Mesenchymal stem cell (in vitro differentiated cells and primary cell): ENCODE measurements around the gene TLE7.

ENCODE experiments used
- DNase-seq: peaks from one replicate; pipeline ENCODE4 v3.0.0-alpha.2; 2013
- H2AFZ ChIP-seq: one replicate; pipeline ENCODE4 v1.6.1; 2013; ENCODE audit warnings: low read depth, mild to moderate bottlenecking, control low read depth, inconsistent platforms, low read length, moderate library complexity
- H2AK5ac ChIP-seq: 2 replicates; pipeline ENCODE4 v1.6.1; 2013; ENCODE audit warnings: low read length, moderate library complexity, mild to moderate bottlenecking, inconsistent platforms; ENCODE audit not compliant: severe bottlenecking
- H2BK120ac ChIP-seq: one replicate; pipeline ENCODE4 v1.6.1; 2013; ENCODE audit warnings: low read depth, mild to moderate bottlenecking, inconsistent platforms, low read length, moderate library complexity
- H2BK12ac ChIP-seq, 2 experiments: one replicate each; pipeline ENCODE4 v1.6.1; 2013; ENCODE audit warnings: inconsistent platforms in 2 of 2, low read length in 2 of 2, mild to moderate bottlenecking in 2 of 2, moderate library complexity in 2 of 2, control low read depth in 1 of 2
- H2BK15ac ChIP-seq: one replicate; pipeline ENCODE4 v1.6.1; 2013; ENCODE audit warnings: mild to moderate bottlenecking, low read depth, inconsistent platforms; ENCODE audit not compliant: poor library complexity, severe bottlenecking
- H2BK5ac ChIP-seq: 2 replicates; pipeline ENCODE4 v1.6.1; 2013; ENCODE audit warnings: low read depth, mild to moderate bottlenecking, low read length, control low read depth, inconsistent platforms; ENCODE audit not compliant: poor library complexity, severe bottlenecking
- H3K14ac ChIP-seq, 2 experiments: one replicate each; pipeline ENCODE4 v1.6.1; 2013; ENCODE audit warnings: inconsistent platforms in 2 of 2, low read length in 2 of 2, control low read depth in 1 of 2, mild to moderate bottlenecking in 1 of 2, moderate library complexity in 1 of 2
- H3K18ac ChIP-seq, 2 experiments: one replicate each; pipeline ENCODE4 v1.6.1; 2013; ENCODE audit warnings: inconsistent platforms in 2 of 2, low read length in 2 of 2, control low read depth in 1 of 2, low read depth in 1 of 2, mild to moderate bottlenecking in 1 of 2
- H3K23ac ChIP-seq, 2 experiments: one replicate each; pipeline ENCODE4 v1.6.1; 2013; ENCODE audit warnings: inconsistent platforms in 2 of 2, low read length in 2 of 2, mild to moderate bottlenecking in 2 of 2, moderate library complexity in 2 of 2, control low read depth in 1 of 2
- H3K27ac ChIP-seq: 2 replicates; pipeline ENCODE4 v1.5.1; 2013; ENCODE audit warnings: mild to moderate bottlenecking, moderate library complexity, low read length, control low read depth, inconsistent platforms; ENCODE audit not compliant: poor library complexity, severe bottlenecking
- H3K27me3 ChIP-seq, 2 experiments: 2 replicates each; pipeline versions ENCODE4 v1.6.1 to v1.7.0; 2013; ENCODE audit warnings: low read length in 2 of 2, mild to moderate bottlenecking in 2 of 2, moderate library complexity in 2 of 2, control low read depth in 1 of 2, inconsistent platforms in 1 of 2; ENCODE audit not compliant: control insufficient read depth in 1 of 2, insufficient read depth in 1 of 2
- H3K36me3 ChIP-seq, 2 experiments: 2 replicates each; pipeline versions ENCODE4 v1.6.1 to v1.7.0; 2013; ENCODE audit warnings: low read length in 2 of 2, control low read depth in 1 of 2, inconsistent platforms in 1 of 2, low read depth in 1 of 2, mild to moderate bottlenecking in 1 of 2; ENCODE audit not compliant: insufficient read depth in 2 of 2, control insufficient read depth in 1 of 2
- H3K4ac ChIP-seq, 2 experiments: one replicate each; pipeline ENCODE4 v1.6.1; 2013; ENCODE audit warnings: inconsistent platforms in 2 of 2, low read length in 2 of 2, mild to moderate bottlenecking in 2 of 2, moderate library complexity in 2 of 2, control low read depth in 1 of 2, low read depth in 1 of 2
- H3K4me1 ChIP-seq: 2 replicates; pipeline ENCODE4 v1.6.1; 2013; ENCODE audit warnings: low read depth, low read length, control low read depth; ENCODE audit not compliant: control insufficient read depth, insufficient read depth
- H3K4me2 ChIP-seq: 2 replicates; pipeline ENCODE4 v1.6.1; 2013; ENCODE audit warnings: low read length, mild to moderate bottlenecking, inconsistent platforms; ENCODE audit not compliant: poor library complexity, severe bottlenecking
- H3K4me3 ChIP-seq, 2 experiments: 2 replicates each; pipeline versions ENCODE4 v1.5.1 to v1.7.0; 2013; ENCODE audit warnings: low read length in 2 of 2, mild to moderate bottlenecking in 2 of 2, control low read depth in 1 of 2, low read depth in 1 of 2; ENCODE audit not compliant: insufficient read depth in 1 of 2
- H3K79me1 ChIP-seq: replicated peaks from 2 replicates; pipeline ENCODE4 v1.6.1; 2013; ENCODE audit warnings: mild to moderate bottlenecking, control low read depth, low read length, inconsistent platforms; ENCODE audit not compliant: poor library complexity, severe bottlenecking
- H3K9ac ChIP-seq: 2 replicates; pipeline ENCODE4 v1.7.0; 2013; ENCODE audit warnings: mild to moderate bottlenecking, low read length, moderate library complexity
- H3K9me3 ChIP-seq: 2 replicates; pipeline ENCODE4 v1.7.0; 2013; ENCODE audit warnings: mild to moderate bottlenecking, low read length; ENCODE audit not compliant: control insufficient read depth
- H4K8ac ChIP-seq: one replicate; pipeline ENCODE4 v1.6.1; 2013; ENCODE audit warnings: inconsistent platforms, mild to moderate bottlenecking, low read length, moderate library complexity
- H4K91ac ChIP-seq: one replicate; pipeline ENCODE4 v1.6.1; 2013; ENCODE audit warnings: mild to moderate bottlenecking, low read length, inconsistent platforms
- WGBS: methylation state at CpG from one replicate; pipeline ENCODE4 v1.1.7; 2013; ENCODE audit warnings: mixed read lengths; 5-methylcytosine and 5-hydroxymethylcytosine counted together

The TLE7 gene

DNA sequence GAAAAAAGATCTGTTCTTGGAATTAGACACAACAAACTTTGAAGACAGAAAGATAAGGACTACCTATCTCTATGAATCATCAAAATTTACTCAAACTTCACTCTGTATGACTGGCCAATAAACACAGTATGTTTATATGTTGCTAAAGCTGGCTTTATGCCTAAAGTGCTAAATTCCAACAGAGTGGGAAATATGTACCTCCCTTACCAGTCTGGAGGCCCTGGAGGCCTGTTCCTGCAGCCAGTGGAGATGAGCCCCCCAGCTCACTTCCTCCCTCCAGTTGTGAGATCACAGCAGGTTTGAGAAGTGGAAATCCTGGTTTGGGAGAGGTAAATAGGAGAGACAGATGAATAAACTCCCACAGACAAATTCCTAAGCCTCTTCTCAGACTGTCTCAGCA lies 11.2 kb upstream of the TLE7 start:
- DNase-seq: no peak

GRCh38 chr16:71449020-71449419 lies 7.2 kb upstream of the TLE7 start:
- no peak overlapping the region for H3K4ac ChIP-seq
- no peak overlapping the region for H3K27ac ChIP-seq
- no peak overlapping the region for H3K23ac ChIP-seq
- H3K4me1 ChIP-seq: no peaks in the 10 kb centered on the region
- H4K8ac ChIP-seq: no peak overlapping the region
- no peaks in the 10 kb centered on the region for H3K27me3 ChIP-seq
- H3K9me3 ChIP-seq: peaks cover 97% of the 10 kb centered on the region
- no peak overlapping the region for H4K91ac ChIP-seq
- no peak overlapping the region for H3K9ac ChIP-seq
- peak overlapping the region in 1 of 2 experiments; percentile 42 for H3K4me3 ChIP-seq
- peaks cover 35 to 64% of the 10 kb centered on the region in 2 experiments for H3K36me3 ChIP-seq
- no peak overlapping the region for H3K4me2 ChIP-seq
- H2BK120ac ChIP-seq: no peak overlapping the region
- no peak overlapping the region for H2AK5ac ChIP-seq
- no peak overlapping the region for H2BK5ac ChIP-seq
- DNase-seq: no peak
- no peak overlapping the region for H3K14ac ChIP-seq
- H3K18ac ChIP-seq: no peak overlapping the region
- H2BK15ac ChIP-seq: no peak overlapping the region
- no peak overlapping the region for H2BK12ac ChIP-seq
- 100% methylated on average over 3 of the region's 3 CpGs for WGBS
- H2AFZ ChIP-seq: no peak overlapping the region
- peaks cover 10% of the 10 kb centered on the region for H3K79me1 ChIP-seq

More for the DNA sequence above, 11.2 kb upstream of the TLE7 start:
- Histone ChIP-seq H2BK12ac (no peak overlapping the region), H4K8ac (no peak overlapping the region), H3K36me3 (peaks cover 59 to 92% of the 10 kb centered on the region in 2 experiments), H2AK5ac (no peak overlapping the region), H3K4me1 (no peaks in the 10 kb centered on the region), H4K91ac (no peak overlapping the region), H3K4ac (no peak overlapping the region), H3K14ac (no peak overlapping the region), H3K79me1 (peaks cover 35% of the 10 kb centered on the region), H3K23ac (no peak overlapping the region), H3K9ac (no peak overlapping the region), H3K4me3 (peak overlapping the region in 1 of 2 experiments; percentile 41), H3K9me3 (peaks cover 76% of the 10 kb centered on the region), H2BK120ac (no peak overlapping the region), H3K27me3 (no peaks in the 10 kb centered on the region), H3K27ac (no peak overlapping the region), H2BK15ac (no peak overlapping the region), H3K18ac (no peak overlapping the region), H2AFZ (no peak overlapping the region), H2BK5ac (no peak overlapping the region), H3K4me2 (no peak overlapping the region)

- Histone ChIP-seq H3K36me3 (peaks cover 29 to 58% of the 10 kb centered on the region in 2 experiments), H2AFZ (no peak overlapping the region), H3K9ac (no peak overlapping the region), H3K4ac (no peak overlapping the region), H2BK120ac (no peak overlapping the region), H3K27ac (no peak overlapping the region), H3K27me3 (no peaks in the 10 kb centered on the region), H3K4me2 (no peak overlapping the region), H3K79me1 (peaks cover 5% of the 10 kb centered on the region), H3K4me3 (peak overlapping the region in 1 of 2 experiments; percentile 42), H3K9me3 (peaks cover 97% of the 10 kb centered on the region), H2BK12ac (no peak overlapping the region), H2BK5ac (no peak overlapping the region), H3K14ac (no peak overlapping the region), H4K8ac (no peak overlapping the region), H2AK5ac (no peak overlapping the region), H3K18ac (no peak overlapping the region), H2BK15ac (no peak overlapping the region), H4K91ac (no peak overlapping the region), H3K23ac (no peak overlapping the region), H3K4me1 (no peaks in the 10 kb centered on the region)
- WGBS: 99% methylated on average over 6 of the region's 7 CpGs
- no peak for DNase-seq
Observed at GRCh38 chr16:71448274-71448866, 6.5 kb upstream of the TLE7 start.

- Histone ChIP-seq H2AFZ (no peak overlapping the region), H2BK15ac (no peak overlapping the region)
- WGBS: 87% methylated on average over 6 of the region's 6 CpGs
Observed at GRCh38 chr16:71443714-71444113, 1.9 kb upstream of the TLE7 start.

More at GRCh38 chr16:71443714-71444113, 1.9 kb upstream of the TLE7 start:
- no peak overlapping the region for H4K8ac ChIP-seq
- H3K4ac ChIP-seq: no peak overlapping the region
- no peak overlapping the region for H3K23ac ChIP-seq
- peaks cover 0 to 2% of the 10 kb centered on the region in 2 experiments for H3K27me3 ChIP-seq
- no peak overlapping the region for H3K4me3 ChIP-seq
- peaks cover 7 to 11% of the 10 kb centered on the region in 2 experiments for H3K36me3 ChIP-seq
- no peak overlapping the region for H3K14ac ChIP-seq
- no peak for DNase-seq
- H3K9ac ChIP-seq: no peak overlapping the region
- H3K79me1 ChIP-seq: no peaks in the 10 kb centered on the region
- no peak overlapping the region for H4K91ac ChIP-seq
- no peak overlapping the region for H2BK12ac ChIP-seq
- no peak overlapping the region for H2AK5ac ChIP-seq
- peaks cover 58% of the 10 kb centered on the region for H3K9me3 ChIP-seq
- H2BK5ac ChIP-seq: no peak overlapping the region
- no peak overlapping the region for H2BK120ac ChIP-seq
- no peak overlapping the region for H3K18ac ChIP-seq
- H3K4me1 ChIP-seq: no peaks in the 10 kb centered on the region
- H3K4me2 ChIP-seq: no peak overlapping the region
- no peak overlapping the region for H3K27ac ChIP-seq
